Prostate gland (tissue), 2 donors: ENCODE data around the gene TOM1.

Experiments used
- CTCF ChIP-seq, 4 experiments: fragments of 200-600 bp in 2 of 4; fragments of 450-650 bp in 2 of 4; sonication (generic) in 2 of 4; IDR thresholded peaks; 1 replicate in 3 of 4; 2 replicates in 1 of 4; pipeline ENCODE4 v1.5.1; 2016 to 2019; ENCODE audit warnings: antibody characterized with exemption in 4 of 4, mild to moderate bottlenecking in 2 of 4, moderate library complexity in 2 of 4
- POLR2A ChIP-seq: fragments of 450-650 bp; IDR thresholded peaks from one replicate; pipeline ENCODE4 v1.6.1; 2016; ENCODE audit warnings: antibody characterized with exemption, mild to moderate bottlenecking

DNA sequence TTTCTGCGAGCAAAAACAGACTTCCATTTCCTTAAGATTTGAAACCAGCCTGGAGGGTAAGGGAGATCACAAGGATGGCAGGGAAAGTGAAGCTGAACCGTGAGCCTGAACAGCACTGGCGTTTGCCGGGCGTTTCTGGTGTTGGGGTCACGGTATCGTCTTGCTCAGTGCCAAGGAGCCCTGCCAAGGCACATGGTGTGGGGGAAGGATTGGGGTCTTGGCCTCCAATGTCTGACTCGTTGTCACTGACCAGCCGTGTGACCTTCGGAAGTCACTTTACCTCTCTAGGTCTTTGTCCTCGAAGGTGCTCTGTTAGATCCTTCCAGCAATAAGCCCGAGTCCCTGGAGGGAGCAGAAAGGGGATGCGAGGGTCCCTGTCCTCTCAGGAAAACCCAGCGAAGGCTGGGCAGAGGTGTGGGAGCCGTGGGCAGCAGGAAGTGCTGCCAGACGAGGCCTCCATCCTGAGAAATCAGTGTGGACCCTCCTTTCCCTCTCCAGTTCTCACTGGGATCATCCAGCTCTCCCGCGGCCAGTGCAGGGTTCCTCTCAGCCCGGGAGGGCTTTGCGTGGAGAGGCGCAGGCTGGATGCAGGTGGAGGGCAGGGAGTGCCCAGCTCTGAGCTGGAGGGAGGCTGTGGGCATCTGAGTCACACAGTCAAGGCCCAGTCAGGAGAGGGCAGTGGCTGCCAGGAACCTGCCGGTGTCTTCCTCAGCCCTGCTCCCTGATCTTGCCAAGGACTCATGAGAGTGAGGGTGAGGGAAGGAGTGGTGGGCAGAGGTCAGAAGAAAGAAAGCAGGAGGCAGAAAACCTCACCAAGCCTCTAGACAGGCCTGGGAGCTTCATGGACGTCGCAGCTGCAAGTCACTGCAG lies 18.9 kb downstream of the TOM1 start:
- no peak for TF ChIP-seq CTCF (IDR thresholded peaks at IDR 0.05)
- no peak for TF ChIP-seq POLR2A
